ENCODE data around the gene EPS8. TPM values are rescaled to one million over a fixed set of nuclear protein-coding genes. Genes with fewer than 3 reads are reported as not detected.

EPS8 gene
- total RNA-seq, 2 donors from 2014 or later = 6.7 to 8.1 TPM

DNA sequence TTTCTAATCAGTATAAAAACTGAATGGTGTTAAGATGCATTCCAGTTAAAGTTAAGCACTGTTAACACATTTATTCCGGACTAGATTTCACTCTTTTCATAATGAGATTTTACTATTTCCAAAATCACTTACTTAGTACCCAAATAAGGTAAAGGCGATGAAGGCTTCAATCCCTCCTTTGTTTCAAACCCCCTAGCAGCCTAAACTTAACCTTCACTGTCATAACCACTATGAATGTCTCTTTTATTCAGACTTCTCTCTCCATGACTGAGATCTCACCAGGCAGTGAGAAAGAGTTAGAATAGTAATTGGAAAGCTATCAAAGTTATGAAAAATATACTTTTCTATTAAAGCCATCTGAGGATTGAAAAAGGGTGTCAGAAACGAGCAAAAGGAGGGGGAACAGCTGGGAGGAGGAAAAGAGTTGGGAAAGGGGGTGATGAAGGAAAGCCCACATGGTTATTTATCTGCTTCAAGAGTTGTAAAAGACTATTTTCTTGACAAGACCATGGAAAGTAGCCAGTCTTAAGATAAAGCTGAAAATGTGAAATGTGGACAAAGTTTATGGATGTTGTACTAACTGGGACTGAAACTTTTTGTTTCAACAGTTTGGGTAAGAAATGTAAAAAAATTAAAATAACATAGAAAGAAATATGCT, 11.7 kb downstream of the EPS8 start:
- WGBS, 2 experiments (ENCODE audit: insufficient coverage in 1 of 2, insufficient read length in 1 of 2) = 83 to 90% methylated on average over 2 to 3 of the region's 3 CpGs
- Histone ChIP-seq H3K27ac (ENCODE audit: low read depth, low read length) (no peak overlapping the region), H3K4me3 (ENCODE audit: low read length) (no peak overlapping the region), H3K27me3 (ENCODE audit: control insufficient read depth, insufficient read depth, low read length, poor library complexity, severe bottlenecking) (no peaks in the 10 kb centered on the region), H3K9ac (ENCODE audit: extremely low read depth, low read length, poor library complexity, severe bottlenecking) (no peak overlapping the region), H3K36me3 (ENCODE audit: control insufficient read depth, insufficient read depth, low read length) (no peaks in the 10 kb centered on the region), H3K9me3 (ENCODE audit: control insufficient read depth, low read length) (no peaks in the 10 kb centered on the region), H3K4me1 (ENCODE audit: control insufficient read depth, insufficient read depth, low read length) (peaks cover 10% of the 10 kb centered on the region)
- no peaks in the 10 kb centered on the region for H3K36me3 Mint-ChIP-seq (ENCODE audit: low read depth)
- H3K4me3 Mint-ChIP-seq = no peak overlapping the region
- no peaks in the 10 kb centered on the region for H3K27me3 Mint-ChIP-seq (ENCODE audit: insufficient read depth)
- DNase-seq = no peak
- TF ChIP-seq, protein P1, sequence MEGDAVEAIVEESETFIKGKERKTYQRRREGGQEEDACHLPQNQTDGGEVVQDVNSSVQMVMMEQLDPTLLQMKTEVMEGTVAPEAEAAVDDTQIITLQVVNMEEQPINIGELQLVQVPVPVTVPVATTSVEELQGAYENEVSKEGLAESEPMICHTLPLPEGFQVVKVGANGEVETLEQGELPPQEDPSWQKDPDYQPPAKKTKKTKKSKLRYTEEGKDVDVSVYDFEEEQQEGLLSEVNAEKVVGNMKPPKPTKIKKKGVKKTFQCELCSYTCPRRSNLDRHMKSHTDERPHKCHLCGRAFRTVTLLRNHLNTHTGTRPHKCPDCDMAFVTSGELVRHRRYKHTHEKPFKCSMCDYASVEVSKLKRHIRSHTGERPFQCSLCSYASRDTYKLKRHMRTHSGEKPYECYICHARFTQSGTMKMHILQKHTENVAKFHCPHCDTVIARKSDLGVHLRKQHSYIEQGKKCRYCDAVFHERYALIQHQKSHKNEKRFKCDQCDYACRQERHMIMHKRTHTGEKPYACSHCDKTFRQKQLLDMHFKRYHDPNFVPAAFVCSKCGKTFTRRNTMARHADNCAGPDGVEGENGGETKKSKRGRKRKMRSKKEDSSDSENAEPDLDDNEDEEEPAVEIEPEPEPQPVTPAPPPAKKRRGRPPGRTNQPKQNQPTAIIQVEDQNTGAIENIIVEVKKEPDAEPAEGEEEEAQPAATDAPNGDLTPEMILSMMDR (conservative IDR thresholded peaks at IDR 0.05) = no peak
- no peaks in the 10 kb centered on the region for H3K9me3 Mint-ChIP-seq
- H3K27ac Mint-ChIP-seq = no peak overlapping the region
- H3K4me1 Mint-ChIP-seq = peaks cover 17% of the 10 kb centered on the region

DNA sequence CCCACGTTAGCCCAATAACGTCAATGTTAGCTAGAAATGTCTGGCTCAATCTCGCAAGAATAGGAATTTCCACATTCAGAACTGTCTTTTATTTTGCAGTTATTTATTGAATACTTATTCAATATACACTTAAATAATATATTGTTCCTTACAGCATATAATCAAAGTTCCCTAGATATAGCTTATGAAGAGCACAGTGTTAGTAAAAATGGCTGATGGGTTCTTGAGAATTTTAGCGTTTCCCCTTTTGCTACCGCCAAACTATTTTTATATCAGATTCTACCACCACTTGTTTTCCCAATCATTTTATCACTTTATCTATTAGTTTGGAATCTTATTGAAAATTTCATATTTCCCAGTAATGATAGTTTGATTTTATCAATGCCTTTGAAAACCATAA, 12.7 kb downstream of the EPS8 start:
- Histone ChIP-seq H3K27me3 (ENCODE audit: control insufficient read depth, insufficient read depth, low read length, poor library complexity, severe bottlenecking) (no peaks in the 10 kb centered on the region), H3K27ac (ENCODE audit: low read depth, low read length) (no peak overlapping the region), H3K4me3 (ENCODE audit: low read length) (no peak overlapping the region), H3K4me1 (ENCODE audit: control insufficient read depth, insufficient read depth, low read length) (peaks cover 7% of the 10 kb centered on the region), H3K9ac (ENCODE audit: extremely low read depth, low read length, poor library complexity, severe bottlenecking) (no peak overlapping the region), H3K36me3 (ENCODE audit: control insufficient read depth, insufficient read depth, low read length) (no peaks in the 10 kb centered on the region), H3K9me3 (ENCODE audit: control insufficient read depth, low read length) (no peaks in the 10 kb centered on the region)
- no peak overlapping the region for H3K4me3 Mint-ChIP-seq
- H3K4me1 Mint-ChIP-seq = peaks cover 18% of the 10 kb centered on the region
- no peaks in the 10 kb centered on the region for H3K27me3 Mint-ChIP-seq (ENCODE audit: insufficient read depth)
- TF ChIP-seq, protein P1 (conservative IDR thresholded peaks at IDR 0.05) = no peak
- no peaks in the 10 kb centered on the region for H3K9me3 Mint-ChIP-seq
- H3K27ac Mint-ChIP-seq = no peak overlapping the region
- H3K36me3 Mint-ChIP-seq (ENCODE audit: low read depth) = no peaks in the 10 kb centered on the region
- WGBS, 2 experiments (ENCODE audit: insufficient coverage in 1 of 2, insufficient read length in 1 of 2) = 99% methylated on average over 4 of the region's 5 CpGs; no CpG with 5 or more reads in 1 of the 2 experiments
- no peak for DNase-seq

DNA sequence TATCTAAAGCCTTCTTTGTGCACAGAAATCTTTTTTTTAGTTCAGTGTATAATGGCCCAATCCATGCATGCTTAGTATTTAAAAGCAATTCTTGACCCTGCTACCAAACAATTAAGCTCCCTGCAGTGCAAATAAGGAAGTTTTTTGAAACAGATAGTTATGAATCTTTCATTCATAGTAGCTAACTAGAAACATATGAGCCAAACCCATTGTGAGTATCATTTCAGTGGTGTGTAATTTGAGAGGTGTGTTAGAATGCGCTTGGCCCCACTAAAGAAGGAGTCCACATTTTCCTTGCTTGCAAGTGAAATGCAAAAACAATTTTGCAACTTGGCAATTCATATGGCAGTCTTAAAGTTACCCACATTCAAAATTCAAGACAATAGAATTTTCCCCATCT, 14.4 kb downstream of the EPS8 start:
- Histone ChIP-seq H3K9me3 (ENCODE audit: control insufficient read depth, low read length) (no peaks in the 10 kb centered on the region), H3K4me3 (ENCODE audit: low read length) (no peak overlapping the region), H3K36me3 (ENCODE audit: control insufficient read depth, insufficient read depth, low read length) (no peaks in the 10 kb centered on the region), H3K9ac (ENCODE audit: extremely low read depth, low read length, poor library complexity, severe bottlenecking) (no peak overlapping the region), H3K4me1 (ENCODE audit: control insufficient read depth, insufficient read depth, low read length) (no peaks in the 10 kb centered on the region), H3K27ac (ENCODE audit: low read depth, low read length) (no peak overlapping the region), H3K27me3 (ENCODE audit: control insufficient read depth, insufficient read depth, low read length, poor library complexity, severe bottlenecking) (no peaks in the 10 kb centered on the region)
- Mint-ChIP-seq H3K9me3 (no peaks in the 10 kb centered on the region), H3K4me3 (no peak overlapping the region), H3K27ac (no peak overlapping the region), H3K36me3 (ENCODE audit: low read depth) (no peaks in the 10 kb centered on the region), H3K4me1 (peaks cover 18% of the 10 kb centered on the region), H3K27me3 (ENCODE audit: insufficient read depth) (no peaks in the 10 kb centered on the region)
- no peak for DNase-seq
- TF ChIP-seq, protein P1 (conservative IDR thresholded peaks at IDR 0.05) = no peak
- WGBS, 2 experiments (ENCODE audit: insufficient coverage in 1 of 2, insufficient read length in 1 of 2) = 60 to 94% methylated on average over 1 of the region's 1 CpG

Data from endodermal cell (in vitro differentiated cells).